SU-DHL-6 (cell line): Measurements from ENCODE around the gene CACFD1.

ENCODE experiments used
- H2AFZ ChIP-seq: fragments of 200-600 bp; sonication (generic); 2 replicates; pipeline ENCODE4 v1.6.1; 2014; ENCODE audit warnings: low read depth, mild to moderate bottlenecking, moderate library complexity, mixed read lengths, antibody characterized with exemption, low read length; ENCODE audit not compliant: severe bottlenecking
- H3F3A ChIP-seq: fragments of 200-600 bp; shearing (Covaris generic); 2 replicates; pipeline ENCODE4 v1.6.0; 2016; ENCODE audit warnings: antibody characterized with exemption, mild to moderate bottlenecking; ENCODE audit not compliant: insufficient read depth
- H3K27ac ChIP-seq: fragments of 200-600 bp; sonication (generic); 2 replicates; pipeline ENCODE4 v1.5.1; 2016; ENCODE audit warnings: low read depth, mild to moderate bottlenecking, low read length, moderate library complexity, mixed read lengths
- H3K27me3 ChIP-seq: fragments of 200-600 bp; sonication (generic), shearing (Covaris generic); 2 replicates; pipeline ENCODE4 v1.6.0; 2014; ENCODE audit warnings: mild to moderate bottlenecking, low read length
- H3K36me3 ChIP-seq: fragments of 200-600 bp; sonication (generic); 2 replicates; pipeline ENCODE4 v1.6.1; 2014; ENCODE audit warnings: mild to moderate bottlenecking, low read length, mixed read lengths
- H3K4me2 ChIP-seq: fragments of 300-600, 200-600 bp; shearing (Covaris generic), sonication (generic); 2 replicates; pipeline ENCODE4 v1.6.0; 2014; ENCODE audit warnings: low read length, low read depth, mild to moderate bottlenecking; ENCODE audit not compliant: poor library complexity, severe bottlenecking
- H3K4me3 ChIP-seq: fragments of 200-600 bp; sonication (generic); 2 replicates; pipeline ENCODE4 v1.5.1; 2014; ENCODE audit warnings: antibody characterized with exemption, low read length, mild to moderate bottlenecking, mixed read lengths; ENCODE audit not compliant: insufficient read depth, poor library complexity, severe bottlenecking
- H3K79me2 ChIP-seq: fragments of 200-600 bp; sonication (generic); 2 replicates; pipeline ENCODE4 v1.6.1; 2014; ENCODE audit warnings: mild to moderate bottlenecking, low read length, moderate library complexity; ENCODE audit not compliant: insufficient read depth
- H3K9ac ChIP-seq: fragments of 200-600 bp; sonication (generic); 2 replicates; pipeline ENCODE4 v1.7.0; 2014; ENCODE audit warnings: mild to moderate bottlenecking, low read length
- H3K9me2 ChIP-seq: fragments of 200-600 bp; sonication (generic); replicated peaks from 2 replicates; pipeline ENCODE4 v1.6.1; 2014; ENCODE audit warnings: low read length; ENCODE audit not compliant: insufficient read depth
- H3K9me3 ChIP-seq: fragments of 200-600 bp; sonication (generic); 2 replicates; pipeline ENCODE4 v1.6.1; 2014; ENCODE audit warnings: low read length, mixed read lengths; ENCODE audit not compliant: insufficient read depth
- H4K20me1 ChIP-seq: fragments of 200-600 bp; sonication (generic); 2 replicates; pipeline ENCODE4 v1.6.1; 2014; ENCODE audit warnings: low read depth, mild to moderate bottlenecking, antibody characterized with exemption, low read length, moderate library complexity, mixed read lengths
- CTCF ChIP-seq: fragments of 200-600 bp; sonication (generic); IDR thresholded peaks from one replicate; pipeline ENCODE4 v1.5.1; 2017; ENCODE audit warnings: antibody characterized with exemption, mild to moderate bottlenecking, low read length, moderate library complexity; ENCODE audit not compliant: insufficient read depth, poor library complexity, severe bottlenecking
- EZH2phosphoT487 ChIP-seq: fragments of 200-600 bp; sonication (generic), shearing (Covaris generic); conservative IDR thresholded peaks from 2 replicates; pipeline ENCODE4 v1.6.1; 2018; ENCODE audit warnings: mild to moderate bottlenecking, antibody characterized with exemption, low read length, moderate library complexity, mixed read lengths

CACFD1 gene

GRCh38 chr9:133520121-133520835, 60.5 kb downstream of the CACFD1 start:
- Histone ChIP-seq H2AFZ (no peak overlapping the region), H3K9ac (no peak overlapping the region), H4K20me1 (no peaks in the 10 kb centered on the region), H3K4me2 (no peak overlapping the region), H3K9me2 (no peaks in the 10 kb centered on the region), H3K4me3 (no peak overlapping the region), H3K27me3 (no peaks in the 10 kb centered on the region), H3F3A (no peaks in the 10 kb centered on the region), H3K9me3 (no peaks in the 10 kb centered on the region), H3K27ac (no peak overlapping the region), H3K79me2 (no peaks in the 10 kb centered on the region), H3K36me3 (no peaks in the 10 kb centered on the region)
- TF ChIP-seq CTCF: no peak
- no peak for TF ChIP-seq EZH2phosphoT487
